Measurements from ENCODE around the gene ZNF24. TPM values are rescaled to one million over a fixed set of nuclear protein-coding genes. Genes with fewer than 3 reads are reported as not detected.

ZNF24 gene
- total RNA-seq, 2 donors from 2014 or later: 27.5 to 33.9 TPM

GRCh38 chr18:35352778-35353177 is 8.6 kb upstream of the ZNF24 start:
- Histone ChIP-seq H3K36me3 (no peaks in the 10 kb centered on the region), H3K4me3 (no peak overlapping the region), H3K4me1 (no peaks in the 10 kb centered on the region), H3K9me3 (peaks cover 0 to 10% of the 10 kb centered on the region in 2 donors), H3K27me3 (no peaks in the 10 kb centered on the region), H3K27ac (no peak overlapping the region)
- no peak for TF ChIP-seq CTCF (IDR thresholded peaks at IDR 0.05)
- DNase-seq (ENCODE audit: low spot score): no peak

- H3K4me1 ChIP-seq: no peaks in the 10 kb centered on the region
- no peaks in the 10 kb centered on the region for H3K36me3 ChIP-seq
- TF ChIP-seq CTCF (IDR thresholded peaks at IDR 0.05): no peak
- no peak overlapping the region for H3K27ac ChIP-seq
- no peak overlapping the region for H3K4me3 ChIP-seq
- no peak for DNase-seq (ENCODE audit: low spot score)
- peaks cover 0 to 10% of the 10 kb centered on the region in 2 donors for H3K9me3 ChIP-seq
- H3K27me3 ChIP-seq: no peaks in the 10 kb centered on the region
Measured at GRCh38 chr18:35352283-35352682, 8.1 kb upstream of the ZNF24 start.

DNA sequence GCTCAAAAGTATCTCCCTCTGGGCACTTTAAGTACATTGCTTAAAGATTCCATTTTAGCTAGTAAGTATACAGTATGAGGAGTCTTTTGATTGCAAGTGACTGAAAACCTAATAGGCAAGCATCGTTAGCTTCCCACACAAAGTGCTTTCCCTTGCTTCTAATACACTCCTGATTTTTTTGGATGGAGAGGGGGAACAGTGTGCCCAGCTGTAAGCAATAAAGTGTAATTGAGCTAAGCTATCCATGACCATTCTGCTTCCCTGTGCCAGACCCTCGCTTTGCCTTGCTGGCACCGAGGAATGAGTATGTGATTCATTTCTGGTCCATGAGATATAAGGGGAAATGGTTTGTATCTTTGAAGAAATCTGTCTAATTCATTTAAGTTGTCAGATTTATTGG is 3.8 kb upstream of the ZNF24 start:
- TF ChIP-seq CTCF (IDR thresholded peaks at IDR 0.05): no peak

GRCh38 chr18:35345950-35346349 is 1.7 kb upstream of the ZNF24 start:
- Histone ChIP-seq H3K27me3 (no peaks in the 10 kb centered on the region), H3K36me3 (no peaks in the 10 kb centered on the region), H3K9me3 (no peaks in the 10 kb centered on the region), H3K27ac (peak overlapping the region in 1 of 2 donors; percentile 99), H3K4me1 (peaks cover 0 to 32% of the 10 kb centered on the region in 2 donors), H3K4me3 (no peak overlapping the region)
- no peak for DNase-seq (ENCODE audit: low spot score)
- TF ChIP-seq CTCF (IDR thresholded peaks at IDR 0.05): no peak

More for the DNA sequence above, 3.8 kb upstream of the ZNF24 start:
- H3K4me3 ChIP-seq: no peak overlapping the region
- no peak overlapping the region for H3K27ac ChIP-seq
- H3K36me3 ChIP-seq: no peaks in the 10 kb centered on the region
- H3K27me3 ChIP-seq: no peaks in the 10 kb centered on the region
- H3K9me3 ChIP-seq: peaks cover 0 to 10% of the 10 kb centered on the region in 2 donors
- H3K4me1 ChIP-seq: peaks cover 0 to 17% of the 10 kb centered on the region in 2 donors
- DNase-seq (ENCODE audit: low spot score): no peak

DNA sequence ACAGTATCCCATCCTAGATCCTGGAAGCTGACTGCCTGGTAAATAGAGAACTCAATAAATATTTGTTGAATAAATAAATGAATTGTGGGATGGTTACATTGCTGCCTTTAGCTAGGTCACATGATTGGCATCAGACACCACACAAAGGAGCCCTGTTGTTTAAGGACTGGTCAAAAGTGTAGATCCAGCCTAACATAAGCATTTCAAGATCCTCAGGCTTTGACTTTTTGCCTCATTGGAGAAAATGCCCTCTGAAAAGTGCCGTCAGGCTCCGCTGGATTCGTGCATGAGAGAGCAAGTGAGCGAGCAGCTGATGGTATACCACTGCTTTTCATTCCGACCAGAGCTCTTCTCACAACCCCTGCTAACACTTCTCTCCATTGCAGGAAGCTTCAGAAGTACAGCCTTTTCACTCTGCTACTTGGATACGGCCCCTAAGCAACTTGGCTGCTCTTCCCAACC is 1.3 kb upstream of the ZNF24 start:
- H3K4me3 ChIP-seq: no peak overlapping the region
- peaks cover 0 to 36% of the 10 kb centered on the region in 2 donors for H3K4me1 ChIP-seq
- no peak for DNase-seq (ENCODE audit: low spot score)
- H3K36me3 ChIP-seq: peaks cover 1% of the 10 kb centered on the region
- no peak for TF ChIP-seq CTCF (IDR thresholded peaks at IDR 0.05)
- H3K9me3 ChIP-seq: no peaks in the 10 kb centered on the region
- H3K27ac ChIP-seq: peak overlapping the region; percentile 99
- no peaks in the 10 kb centered on the region for H3K27me3 ChIP-seq

Data from right atrium auricular region (tissue), 2 donors.